ENCODE measurements around the gene PDGFRB.

GRCh38 chr5:150068071-150068470 lies 87.6 kb downstream of the PDGFRB start:
- TF ChIP-seq, protein P1, sequence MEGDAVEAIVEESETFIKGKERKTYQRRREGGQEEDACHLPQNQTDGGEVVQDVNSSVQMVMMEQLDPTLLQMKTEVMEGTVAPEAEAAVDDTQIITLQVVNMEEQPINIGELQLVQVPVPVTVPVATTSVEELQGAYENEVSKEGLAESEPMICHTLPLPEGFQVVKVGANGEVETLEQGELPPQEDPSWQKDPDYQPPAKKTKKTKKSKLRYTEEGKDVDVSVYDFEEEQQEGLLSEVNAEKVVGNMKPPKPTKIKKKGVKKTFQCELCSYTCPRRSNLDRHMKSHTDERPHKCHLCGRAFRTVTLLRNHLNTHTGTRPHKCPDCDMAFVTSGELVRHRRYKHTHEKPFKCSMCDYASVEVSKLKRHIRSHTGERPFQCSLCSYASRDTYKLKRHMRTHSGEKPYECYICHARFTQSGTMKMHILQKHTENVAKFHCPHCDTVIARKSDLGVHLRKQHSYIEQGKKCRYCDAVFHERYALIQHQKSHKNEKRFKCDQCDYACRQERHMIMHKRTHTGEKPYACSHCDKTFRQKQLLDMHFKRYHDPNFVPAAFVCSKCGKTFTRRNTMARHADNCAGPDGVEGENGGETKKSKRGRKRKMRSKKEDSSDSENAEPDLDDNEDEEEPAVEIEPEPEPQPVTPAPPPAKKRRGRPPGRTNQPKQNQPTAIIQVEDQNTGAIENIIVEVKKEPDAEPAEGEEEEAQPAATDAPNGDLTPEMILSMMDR (conservative IDR thresholded peaks at IDR 0.05 in 1 of 2, IDR thresholded peaks at IDR 0.05 in 1 of 2; ENCODE audit: extremely low read depth in 1 of 2, insufficient read depth in 1 of 2, low read depth in 1 of 2, low read length in 2 of 2): no peak
- no peak for TF ChIP-seq EZH2 (IDR thresholded peaks at IDR 0.05; ENCODE audit: borderline replicate concordance, low read length)
